SK-N-MC (cell line): ENCODE data around the gene NRXN3.

Source experiments
- DNase-seq: peaks from one replicate; pipeline ENCODE4 v3.0.0-alpha.2; 2011; ENCODE audit warnings: low read depth, low spot score
- H3K27ac ChIP-seq: fragments of 200-600 bp; sonication (generic); 2 replicates; pipeline ENCODE4 v1.5.1; 2016; ENCODE audit warnings: mixed run types
- H3K36me3 ChIP-seq: fragments of 200-600 bp; sonication (generic); 2 replicates; pipeline ENCODE4 v1.6.1; 2017; ENCODE audit warnings: antibody characterized with exemption, low read length, mixed read lengths; ENCODE audit not compliant: insufficient read depth
- H3K4me3 ChIP-seq: fragments of 200-600 bp; sonication (generic); 2 replicates; pipeline ENCODE4 v1.5.1; 2016
- H3K9ac ChIP-seq: fragments of 200-600 bp; sonication (generic); 2 replicates; pipeline ENCODE4 v1.8.0; 2017; ENCODE audit warnings: mixed run types, mixed read lengths; ENCODE audit not compliant: insufficient read length
- H3K9me3 ChIP-seq: fragments of 200-600 bp; sonication (generic); 2 replicates; pipeline ENCODE4 v1.6.1; 2017; ENCODE audit warnings: low read depth, mild to moderate bottlenecking, antibody characterized with exemption, low read length, moderate library complexity, mixed read lengths
- EZH2 ChIP-seq: fragments of 200-600 bp; sonication (generic); IDR thresholded peaks from one replicate; pipeline ENCODE4 v1.6.1; 2017; ENCODE audit warnings: antibody characterized with exemption
- FOXP2 ChIP-seq: optimal IDR thresholded peaks from 2 replicates; pipeline ENCODE3; 2011; ENCODE audit warnings: mild to moderate bottlenecking, moderate library complexity; ENCODE audit not compliant: insufficient read depth; ENCODE audit errors: extremely low read length, control extremely low read depth
- POLR2AphosphoS5 ChIP-seq: IDR thresholded peaks from 2 replicates; pipeline ENCODE4 v1.6.1; 2012; ENCODE audit warnings: mild to moderate bottlenecking, low read depth, low read length, borderline replicate concordance

The NRXN3 gene

GRCh38 chr14:78683981-78684380 is 513.8 kb downstream of the NRXN3 start:
- Histone ChIP-seq H3K4me3 (no peak overlapping the region), H3K27ac (no peak overlapping the region), H3K36me3 (no peaks in the 10 kb centered on the region)

GRCh38 chr14:78688503-78688902 is 518.3 kb downstream of the NRXN3 start:
- H3K9ac ChIP-seq = no peak overlapping the region
- no peak overlapping the region for H3K4me3 ChIP-seq
- no peaks in the 10 kb centered on the region for H3K9me3 ChIP-seq
- TF ChIP-seq POLR2AphosphoS5 = no peak
- no peak for TF ChIP-seq FOXP2
- TF ChIP-seq EZH2 = no peak
- no peak for DNase-seq
- H3K27ac ChIP-seq = no peak overlapping the region
- no peaks in the 10 kb centered on the region for H3K36me3 ChIP-seq

More at GRCh38 chr14:78683981-78684380, 513.8 kb downstream of the NRXN3 start:
- no peak for DNase-seq
- Histone ChIP-seq H3K9ac (no peak overlapping the region), H3K9me3 (no peaks in the 10 kb centered on the region)
- TF ChIP-seq EZH2 (no peak), POLR2AphosphoS5 (no peak), FOXP2 (no peak)

- Histone ChIP-seq H3K27ac (no peak overlapping the region), H3K36me3 (no peaks in the 10 kb centered on the region), H3K9me3 (no peaks in the 10 kb centered on the region), H3K4me3 (no peak overlapping the region), H3K9ac (no peak overlapping the region)
- no peak for DNase-seq
- TF ChIP-seq POLR2AphosphoS5 = no peak
- no peak for TF ChIP-seq EZH2
- TF ChIP-seq FOXP2 = no peak
These were observed 520.7 kb downstream of the NRXN3 start for GRCh38 chr14:78690836-78691235.

- Histone ChIP-seq H3K27ac (no peak overlapping the region), H3K9ac (no peak overlapping the region), H3K4me3 (no peak overlapping the region), H3K36me3 (no peaks in the 10 kb centered on the region), H3K9me3 (no peaks in the 10 kb centered on the region)
- TF ChIP-seq FOXP2 (no peak), POLR2AphosphoS5 (no peak), EZH2 (no peak)
- peak; percentile 2 for DNase-seq
These were observed 527.2 kb downstream of the NRXN3 start for GRCh38 chr14:78697341-78697740.

DNA sequence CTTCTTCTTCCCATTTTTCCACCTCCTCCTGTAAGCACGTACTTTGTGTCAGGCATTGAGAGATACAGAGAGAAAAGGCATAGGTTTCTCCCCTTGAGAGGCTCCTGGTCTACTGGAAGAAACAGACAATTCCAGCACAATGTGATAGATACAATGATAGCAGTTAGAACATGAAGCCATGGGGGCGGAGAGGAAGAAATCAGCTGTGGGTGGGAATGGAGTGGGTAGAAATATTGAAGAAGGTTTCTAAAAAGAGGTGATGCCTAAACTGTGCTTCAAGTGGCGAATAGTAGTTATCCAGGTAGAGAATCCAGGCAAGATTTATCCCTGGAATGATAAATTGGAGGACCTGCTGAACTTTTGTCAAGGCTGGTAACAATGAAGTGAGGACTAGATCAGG is 528.8 kb downstream of the NRXN3 start:
- H3K27ac ChIP-seq = no peak overlapping the region
- no peaks in the 10 kb centered on the region for H3K36me3 ChIP-seq
- TF ChIP-seq POLR2AphosphoS5 (no peak), EZH2 (no peak), FOXP2 (no peak)
- no peaks in the 10 kb centered on the region for H3K9me3 ChIP-seq
- no peak overlapping the region for H3K9ac ChIP-seq
- no peak for DNase-seq
- no peak overlapping the region for H3K4me3 ChIP-seq

DNA sequence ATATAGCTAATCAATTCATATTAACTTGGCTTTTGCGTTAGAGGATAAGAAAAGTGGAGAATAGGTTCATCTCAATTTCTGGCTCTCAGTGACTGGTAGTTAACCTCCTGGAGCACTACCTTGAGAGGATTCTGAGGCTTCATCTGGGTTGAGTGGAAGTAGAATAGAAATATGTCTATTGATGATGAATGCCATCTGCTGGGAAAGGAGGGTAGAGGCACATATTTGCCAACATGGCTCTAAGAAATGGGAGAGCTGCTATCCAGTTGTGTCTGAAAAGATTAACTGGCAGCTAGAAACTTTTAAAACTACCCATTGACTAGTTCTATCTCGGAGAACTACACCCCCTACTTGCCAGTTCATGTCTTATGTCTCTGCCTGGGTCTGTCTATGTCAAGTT is 530.1 kb downstream of the NRXN3 start:
- DNase-seq = no peak
- Histone ChIP-seq H3K27ac (no peak overlapping the region), H3K4me3 (no peak overlapping the region), H3K9me3 (no peaks in the 10 kb centered on the region), H3K36me3 (no peaks in the 10 kb centered on the region), H3K9ac (no peak overlapping the region)
- TF ChIP-seq FOXP2 (no peak), POLR2AphosphoS5 (no peak), EZH2 (no peak)

DNA sequence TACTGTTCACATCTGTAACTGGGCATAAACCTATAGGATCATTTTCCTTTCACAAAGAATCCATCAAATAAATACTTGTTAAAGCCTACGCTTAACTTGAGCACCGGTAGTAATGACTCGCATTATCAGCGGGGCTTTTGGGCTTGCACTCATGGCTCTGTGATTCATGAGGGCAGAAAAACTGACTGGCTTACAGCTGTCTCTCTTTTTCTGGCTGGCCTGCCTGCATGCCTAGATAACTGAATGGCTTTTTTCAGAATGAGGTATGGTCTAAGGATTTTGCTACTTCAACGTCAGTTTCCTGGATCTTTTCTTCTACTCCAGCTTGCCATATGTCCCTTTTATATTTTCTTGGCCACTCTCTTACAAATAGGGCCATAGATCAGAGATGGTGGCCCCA is 531.1 kb downstream of the NRXN3 start:
- H3K36me3 ChIP-seq = no peaks in the 10 kb centered on the region
- DNase-seq = no peak
- TF ChIP-seq FOXP2 (no peak), POLR2AphosphoS5 (no peak), EZH2 (no peak)
- no peaks in the 10 kb centered on the region for H3K9me3 ChIP-seq
- H3K9ac ChIP-seq = no peak overlapping the region
- H3K27ac ChIP-seq = no peak overlapping the region
- no peak overlapping the region for H3K4me3 ChIP-seq

DNA sequence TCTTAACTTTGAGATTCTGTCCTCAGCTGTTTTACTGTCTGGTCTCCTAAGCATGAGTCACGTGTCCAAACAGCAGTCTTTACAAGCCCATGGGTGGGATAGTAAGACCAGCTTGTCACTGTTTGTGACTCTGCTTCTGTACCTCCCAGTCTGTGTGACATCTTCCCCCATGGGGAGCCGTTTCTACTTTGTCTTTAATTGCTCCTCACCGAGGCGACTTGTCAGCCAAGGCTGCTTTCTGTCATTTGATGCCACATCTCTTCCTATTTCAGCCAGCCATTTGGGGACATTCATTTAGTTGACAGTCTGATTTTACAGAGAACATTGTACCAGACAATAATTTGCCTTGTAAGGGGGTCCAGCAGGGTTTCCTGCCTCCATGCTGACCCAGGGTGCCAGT is 534.8 kb downstream of the NRXN3 start:
- TF ChIP-seq EZH2 = no peak
- TF ChIP-seq FOXP2 = no peak
- TF ChIP-seq POLR2AphosphoS5 = no peak

GRCh38 chr14:78705989-78706388 is 535.8 kb downstream of the NRXN3 start:
- Histone ChIP-seq H3K9me3 (no peaks in the 10 kb centered on the region), H3K27ac (no peak overlapping the region), H3K36me3 (no peaks in the 10 kb centered on the region), H3K9ac (no peak overlapping the region), H3K4me3 (no peak overlapping the region)
- DNase-seq = no peak
- TF ChIP-seq FOXP2 = no peak
- no peak for TF ChIP-seq POLR2AphosphoS5
- no peak for TF ChIP-seq EZH2

More for the DNA sequence above, 534.8 kb downstream of the NRXN3 start:
- no peaks in the 10 kb centered on the region for H3K9me3 ChIP-seq
- H3K27ac ChIP-seq = no peak overlapping the region
- H3K4me3 ChIP-seq = no peak overlapping the region
- H3K9ac ChIP-seq = no peak overlapping the region
- no peaks in the 10 kb centered on the region for H3K36me3 ChIP-seq
- DNase-seq = no peak
